KMS-11 (cell line): ENCODE measurements around the gene HOXB3.

Experiments
- H2AFZ ChIP-seq: fragments of 200-600 bp; sonication (generic); 2 replicates; pipeline ENCODE4 v1.6.1; 2016; ENCODE audit warnings: antibody characterized with exemption, mixed run types, low read depth
- H3K27ac ChIP-seq: fragments of 200-600 bp; sonication (generic); 2 replicates; pipeline ENCODE4 v1.6.1; 2016; ENCODE audit warnings: mild to moderate bottlenecking, mixed run types
- H3K27me3 ChIP-seq: fragments of 200-600 bp; sonication (generic); 2 replicates; pipeline ENCODE4 v1.6.1; 2017; ENCODE audit warnings: mild to moderate bottlenecking, low read depth, mixed run types, moderate library complexity; ENCODE audit not compliant: insufficient read depth
- H3K36me3 ChIP-seq: fragments of 200-600 bp; sonication (generic); 2 replicates; pipeline ENCODE4 v1.6.1; 2017; ENCODE audit warnings: mild to moderate bottlenecking, mixed run types; ENCODE audit not compliant: insufficient read depth
- H3K4me1 ChIP-seq: fragments of 200-600 bp; sonication (generic); 2 replicates; pipeline ENCODE4 v1.6.1; 2016; ENCODE audit warnings: mild to moderate bottlenecking, low read depth, mixed run types; ENCODE audit not compliant: poor library complexity, severe bottlenecking
- H3K4me2 ChIP-seq: fragments of 200-600 bp; sonication (generic); 2 replicates; pipeline ENCODE4 v1.7.0; 2016; ENCODE audit warnings: mild to moderate bottlenecking, mixed run types
- H3K4me3 ChIP-seq: fragments of 200-600 bp; sonication (generic); IDR thresholded peaks from 2 replicates; pipeline ENCODE4 v1.6.1; 2017; ENCODE audit warnings: low read depth, low read length, mixed read lengths; ENCODE audit not compliant: insufficient read depth
- H3K79me2 ChIP-seq: fragments of 200-600 bp; sonication (generic); 2 replicates; pipeline ENCODE4 v1.6.1; 2016; ENCODE audit warnings: low read depth, mixed run types; ENCODE audit not compliant: insufficient read depth
- H3K9ac ChIP-seq: fragments of 200-600 bp; sonication (generic); 2 replicates; pipeline ENCODE4 v1.6.1; 2016; ENCODE audit warnings: mild to moderate bottlenecking, mixed run types
- H4K20me1 ChIP-seq: fragments of 200-600 bp; sonication (generic); 2 replicates; pipeline ENCODE4 v1.6.1; 2016; ENCODE audit warnings: mild to moderate bottlenecking, mixed run types; ENCODE audit not compliant: insufficient read depth
- CTCF ChIP-seq: fragments of 200-600 bp; sonication (generic); conservative IDR thresholded peaks from 2 replicates; pipeline ENCODE4 v1.6.1; 2017; ENCODE audit warnings: low read depth, mild to moderate bottlenecking, antibody characterized with exemption, low read length, moderate library complexity, mixed read lengths

HOXB3 gene

GRCh38 chr17:48586355-48587258, 3.4 kb downstream of the HOXB3 start:
- Histone ChIP-seq H3K9ac (no peak overlapping the region), H3K4me3 (no peak overlapping the region), H3K36me3 (no peaks in the 10 kb centered on the region), H4K20me1 (no peaks in the 10 kb centered on the region), H2AFZ (no peak overlapping the region; the same call in 1 of the 2 replicates), H3K27me3 (peaks cover 3% of the 10 kb centered on the region; the same call in 1 of the 2 replicates), H3K79me2 (no peaks in the 10 kb centered on the region), H3K27ac (no peak overlapping the region), H3K4me1 (no peaks in the 10 kb centered on the region), H3K4me2 (no peak overlapping the region)
- no peak for TF ChIP-seq CTCF

GRCh38 chr17:48584223-48584741, 5.8 kb downstream of the HOXB3 start:
- peaks cover 3% of the 10 kb centered on the region; the same call in 1 of the 2 replicates for H3K27me3 ChIP-seq
- no peak overlapping the region for H3K4me3 ChIP-seq
- no peaks in the 10 kb centered on the region for H3K4me1 ChIP-seq
- no peaks in the 10 kb centered on the region for H4K20me1 ChIP-seq
- H3K4me2 ChIP-seq = no peak overlapping the region
- H3K79me2 ChIP-seq = no peaks in the 10 kb centered on the region
- no peak overlapping the region for H2AFZ ChIP-seq
- no peak overlapping the region for H3K27ac ChIP-seq
- no peak overlapping the region for H3K9ac ChIP-seq
- no peak for TF ChIP-seq CTCF
- H3K36me3 ChIP-seq = no peaks in the 10 kb centered on the region

GRCh38 chr17:48583708-48584222, 6.3 kb downstream of the HOXB3 start:
- Histone ChIP-seq H2AFZ (no peak overlapping the region), H3K27me3 (peaks cover 3% of the 10 kb centered on the region; the same call in 1 of the 2 replicates), H4K20me1 (no peaks in the 10 kb centered on the region), H3K9ac (no peak overlapping the region), H3K36me3 (no peaks in the 10 kb centered on the region), H3K4me3 (no peak overlapping the region), H3K79me2 (no peaks in the 10 kb centered on the region), H3K4me2 (no peak overlapping the region), H3K4me1 (no peaks in the 10 kb centered on the region), H3K27ac (no peak overlapping the region)
- TF ChIP-seq CTCF = no peak

GRCh38 chr17:48582750-48583069, 7.3 kb downstream of the HOXB3 start:
- no peaks in the 10 kb centered on the region for H3K79me2 ChIP-seq
- H4K20me1 ChIP-seq = no peaks in the 10 kb centered on the region
- no peak overlapping the region for H3K4me3 ChIP-seq

More at GRCh38 chr17:48582750-48583069, 7.3 kb downstream of the HOXB3 start:
- Histone ChIP-seq H3K9ac (no peak overlapping the region), H3K27ac (no peak overlapping the region), H3K36me3 (no peaks in the 10 kb centered on the region), H3K4me1 (no peaks in the 10 kb centered on the region), H2AFZ (no peak overlapping the region), H3K27me3 (peaks cover 3% of the 10 kb centered on the region; the same call in 1 of the 2 replicates), H3K4me2 (no peak overlapping the region)
- TF ChIP-seq CTCF = no peak
